Endothelial cell of umbilical vein (primary cell): ENCODE measurements around the gene KHDC1. TPM values are rescaled to one million over a fixed set of nuclear protein-coding genes. Genes with fewer than 3 reads are reported as not detected.

Experiments
- BruUV-seq: library from RNA; stranded (reverse); fragments of 400-500 nt; replicated peaks from 2 replicates; lab custom pipeline; 2021; lab: Mats Ljungman, UMichigan
- CTCF ChIA-PET: fragments of 300-600, 350-600 bp; sonication (Branson Sonifier 250); formaldehyde crosslinking; loops from one replicate; lab custom pipeline; 2021; ENCODE audit warnings: antibody characterized with exemption, inconsistent platforms; lab: Charles Lee
- POLR2A ChIA-PET: fragments of 300-600, 350-600 bp; sonication (Branson Sonifier 250); formaldehyde crosslinking; loops from one replicate; lab custom pipeline; 2021; ENCODE audit warnings: antibody characterized with exemption, inconsistent platforms; lab: Charles Lee
- DNase-seq: peaks from one replicate; pipeline ENCODE4 v3.0.0-alpha.2; 2011; ENCODE audit warnings: low read depth, low spot score
- FAIRE-seq: peaks from 2 replicates; lab custom pipeline; 2011; peaks lifted over from hg19 to GRCh38; lab: Jason Lieb, UNC
- H2AFZ ChIP-seq: 2 replicates; pipeline ENCODE4 v1.6.0; 2012; ENCODE audit warnings: low read depth, low read length, control low read depth, inconsistent platforms
- H3K27ac ChIP-seq: 2 replicates; pipeline ENCODE4 v1.5.1; 2011; ENCODE audit warnings: low read depth, mild to moderate bottlenecking, control low read depth, low read length, moderate library complexity; ENCODE audit not compliant: insufficient read depth
- H3K27me3 ChIP-seq, 2 experiments: 2 replicates each; pipeline versions ENCODE4 v1.6.0 to v1.6.1; 2011; ENCODE audit warnings: low read length in 2 of 2, mixed read lengths in 1 of 2; ENCODE audit not compliant: control insufficient read depth in 2 of 2, insufficient read depth in 2 of 2
- H3K36me3 ChIP-seq, 2 experiments: 2 replicates in 1 of 2; 3 replicates in 1 of 2; pipeline ENCODE4 v1.5.1; 2011; ENCODE audit warnings: low read length in 2 of 2, mild to moderate bottlenecking in 1 of 2, moderate library complexity in 1 of 2; ENCODE audit not compliant: control insufficient read depth in 2 of 2, insufficient read depth in 2 of 2; ENCODE audit errors: extremely low read depth in 1 of 2
- H3K4me1 ChIP-seq: 3 replicates; pipeline ENCODE4 v1.5.1; 2011; ENCODE audit warnings: mild to moderate bottlenecking, low read length; ENCODE audit not compliant: control insufficient read depth, insufficient read depth; ENCODE audit errors: extremely low read depth
- H3K4me2 ChIP-seq: 2 replicates; pipeline ENCODE4 v1.6.1; 2011; ENCODE audit warnings: low read length, control low read depth, mixed read lengths; ENCODE audit not compliant: insufficient read depth
- H3K4me3 ChIP-seq, 3 experiments: fragments of 200-600 bp in 1 of 3; sonication (generic), shearing (Covaris generic) in 1 of 3; replicated peaks in 1 of 3; 2 replicates each; pipeline ENCODE4 v1.5.1; 2011 to 2016; ENCODE audit warnings: control low read depth in 3 of 3, low read length in 3 of 3, mild to moderate bottlenecking in 2 of 3, inconsistent platforms in 1 of 3, low read depth in 1 of 3, moderate library complexity in 1 of 3; ENCODE audit not compliant: insufficient read depth in 1 of 3
- H3K79me2 ChIP-seq: 2 replicates; pipeline ENCODE4 v1.6.0; 2012; ENCODE audit warnings: low read length, inconsistent platforms; ENCODE audit not compliant: control insufficient read depth, insufficient read depth
- H3K9ac ChIP-seq: replicated peaks from 2 replicates; pipeline ENCODE3; 2011; ENCODE audit warnings: low read length, control low read depth; ENCODE audit not compliant: insufficient read depth; ENCODE audit errors: extremely low read depth
- H3K9me1 ChIP-seq: replicated peaks from 3 replicates; pipeline ENCODE4 v1.6.0; 2011; ENCODE audit warnings: mild to moderate bottlenecking, low read length; ENCODE audit not compliant: control insufficient read depth, insufficient read depth; ENCODE audit errors: extremely low read depth
- H3K9me3 ChIP-seq: replicated peaks from 2 replicates; pipeline ENCODE4 v1.5.1; 2012; ENCODE audit warnings: low read length, inconsistent platforms; ENCODE audit not compliant: control insufficient read depth, insufficient read depth
- H4K20me1 ChIP-seq: replicated peaks from 2 replicates; pipeline ENCODE3; 2011; ENCODE audit warnings: mild to moderate bottlenecking, low read length; ENCODE audit not compliant: control insufficient read depth, insufficient read depth; ENCODE audit errors: extremely low read depth
- CTCF ChIP-seq, 2 donors: IDR thresholded peaks; 1 replicate in 1 of 2; 2 replicates in 1 of 2; pipeline ENCODE4 v1.5.1; 2011; ENCODE audit warnings: low read length in 2 of 2, mild to moderate bottlenecking in 2 of 2, moderate library complexity in 2 of 2, control low read depth in 1 of 2, inconsistent platforms in 1 of 2, low read depth in 1 of 2; ENCODE audit not compliant: insufficient read depth in 1 of 2; ENCODE audit errors: extremely low read depth in 1 of 2
- EZH2 ChIP-seq: IDR thresholded peaks from 2 replicates; pipeline ENCODE4 v1.6.1; 2012; ENCODE audit warnings: borderline replicate concordance, low read depth, mild to moderate bottlenecking, moderate library complexity, low read length, inconsistent platforms; ENCODE audit not compliant: severe bottlenecking
- FOS ChIP-seq: IDR thresholded peaks from 2 replicates; pipeline ENCODE4 v1.6.1; 2011; ENCODE audit warnings: mild to moderate bottlenecking, low read length, moderate library complexity, borderline replicate concordance; ENCODE audit not compliant: insufficient read depth
- GATA2 ChIP-seq: IDR thresholded peaks from 2 replicates; pipeline ENCODE4 v1.7.0; 2011; ENCODE audit warnings: low read depth, mild to moderate bottlenecking, moderate library complexity, mixed read lengths, low read length; ENCODE audit not compliant: insufficient read length, insufficient read depth
- JUN ChIP-seq: IDR thresholded peaks from 2 replicates; pipeline ENCODE4 v1.6.1; 2011; ENCODE audit warnings: borderline replicate concordance, low read depth; ENCODE audit not compliant: insufficient read length, insufficient read depth
- MAX ChIP-seq: IDR thresholded peaks from 2 replicates; pipeline ENCODE4 v1.6.1; 2011; ENCODE audit not compliant: insufficient read depth, insufficient read length
- MYC ChIP-seq: IDR thresholded peaks from one replicate; pipeline ENCODE4 v1.6.1; 2011; ENCODE audit warnings: mild to moderate bottlenecking, low read depth, low read length
- POLR2A ChIP-seq: IDR thresholded peaks from 2 replicates; pipeline ENCODE4 v1.6.1; 2012; ENCODE audit warnings: low read depth, mild to moderate bottlenecking, control low read depth, low read length
- POLR2AphosphoS5 ChIP-seq: IDR thresholded peaks from 2 replicates; pipeline ENCODE4 v1.6.1; 2012; ENCODE audit warnings: low read depth, mild to moderate bottlenecking, control low read depth, low read length, moderate library complexity; ENCODE audit not compliant: insufficient read depth
- dilution Hi-C: fragments of 300-500 bp; cut with MboI; formaldehyde crosslinking; loops from one replicate; pipeline ENCODE4 v1.15.0; 2019; ENCODE audit warnings: low sequenced_read_pairs; ENCODE audit not compliant: extremely low pct_ligation_motif_present
- intact Hi-C: fragments of 100-400 bp; cut with micrococcal nuclease; formaldehyde crosslinking; loops from one replicate; pipeline ENCODE4 v1.10.0; 2022
- polyA plus RNA-seq, 4 experiments: library from polyadenylated mRNA; depleted of rRNA in 3 of 4; stranded (reverse) in 3 of 4; unstranded in 1 of 4; fragments of >200 nt; gene quantifications; 2 replicates each; pipeline versions ENCODE4 v1.2.1 to v1.2.3, GENCODE V29; 2011 to 2012; ENCODE audit warnings: missing spikeins in 1 of 4
- total RNA-seq: library from RNA; stranded (reverse); gene quantifications from 2 replicates; pipeline ENCODE4 v1.2.3, GENCODE V29; 2021

KHDC1 gene
- total and polyA plus RNA-seq, 2 donors (not counting 3 experiments of a cell fraction or from before 2014, with no cell fraction given) = 3.3 to 4.4 TPM

GRCh38 chr6:73250016-73250415 is 13.0 kb downstream of the KHDC1 start:
- H3K79me2 ChIP-seq = no peaks in the 10 kb centered on the region
- no peak for FAIRE-seq
- no peaks in the 10 kb centered on the region for H3K36me3 ChIP-seq
- TF ChIP-seq MAX (no peak), CTCF (IDR thresholded peaks at IDR 0.05; ENCODE audit: extremely low read depth in 1 of 2, insufficient read depth in 1 of 2, low read depth in 1 of 2, low read length in 2 of 2) (no peak), POLR2AphosphoS5 (no peak), EZH2 (no peak), FOS (no peak), MYC (no peak), GATA2 (no peak), JUN (no peak), POLR2A (no peak)
- H4K20me1 ChIP-seq = no peaks in the 10 kb centered on the region
- H3K27me3 ChIP-seq = peaks cover 4 to 5% of the 10 kb centered on the region in 2 experiments
- no peak for DNase-seq
- ChIA-PET POLR2A (no interaction called here), CTCF (no interaction called here)
- H3K9me3 ChIP-seq = no peaks in the 10 kb centered on the region
- H3K4me2 ChIP-seq = no peak overlapping the region
- dilution Hi-C loops (no loop called here), intact Hi-C loops (no loop called here)
- H3K9me1 ChIP-seq = no peaks in the 10 kb centered on the region
- no peak overlapping the region for H2AFZ ChIP-seq
- no TSS peak for BruUV-seq
- H3K9ac ChIP-seq = no peak overlapping the region
- H3K4me3 ChIP-seq = no peak overlapping the region
- no peaks in the 10 kb centered on the region for H3K4me1 ChIP-seq
- H3K27ac ChIP-seq = no peak overlapping the region
